GM20431 (cell line): ENCODE data around the gene PRR23B.
"Not testable (repeated sequence)": the region's sequence is repeated elsewhere in the genome, so short reads cannot be mapped to it uniquely, and the experiment has no call there.

ENCODE experiments used
- in situ Hi-C: fragments of 300-500 bp; cut with MseI, MboI; formaldehyde crosslinking; loops from one replicate; pipeline ENCODE4 v1.15.0; 2020; ENCODE audit warnings: low sequenced_read_pairs; ENCODE audit not compliant: unreplicated experiment

The PRR23B gene

DNA sequence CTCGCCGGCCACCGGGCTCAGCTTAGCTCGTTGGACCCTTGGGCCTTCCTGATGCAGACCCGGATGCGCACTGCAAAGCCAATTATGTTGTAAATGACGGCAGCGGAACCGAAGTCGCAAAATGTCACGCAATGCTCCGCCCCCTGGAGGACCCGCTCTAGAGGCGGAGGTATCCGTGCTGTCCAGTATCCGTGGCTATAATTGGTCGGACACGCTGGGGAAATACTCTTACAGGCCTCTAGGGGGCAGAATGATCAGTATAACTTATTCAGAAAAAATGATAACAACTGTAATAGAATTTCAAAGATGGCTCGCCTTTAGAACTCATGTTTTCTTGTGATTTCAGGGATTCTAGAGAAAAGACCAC is at the start of gene PRR23B:
PRR23B (minus strand) TSS at position 59 of the 367 bp plus-strand sequence. CDS start 265 bp downstream, outside the sequence.
- in situ Hi-C loops: no loop called here

- in situ Hi-C loops: no loop called here
Measured at GRCh38 chr3:139062918-139063317, 42.2 kb upstream of the PRR23B start.

DNA sequence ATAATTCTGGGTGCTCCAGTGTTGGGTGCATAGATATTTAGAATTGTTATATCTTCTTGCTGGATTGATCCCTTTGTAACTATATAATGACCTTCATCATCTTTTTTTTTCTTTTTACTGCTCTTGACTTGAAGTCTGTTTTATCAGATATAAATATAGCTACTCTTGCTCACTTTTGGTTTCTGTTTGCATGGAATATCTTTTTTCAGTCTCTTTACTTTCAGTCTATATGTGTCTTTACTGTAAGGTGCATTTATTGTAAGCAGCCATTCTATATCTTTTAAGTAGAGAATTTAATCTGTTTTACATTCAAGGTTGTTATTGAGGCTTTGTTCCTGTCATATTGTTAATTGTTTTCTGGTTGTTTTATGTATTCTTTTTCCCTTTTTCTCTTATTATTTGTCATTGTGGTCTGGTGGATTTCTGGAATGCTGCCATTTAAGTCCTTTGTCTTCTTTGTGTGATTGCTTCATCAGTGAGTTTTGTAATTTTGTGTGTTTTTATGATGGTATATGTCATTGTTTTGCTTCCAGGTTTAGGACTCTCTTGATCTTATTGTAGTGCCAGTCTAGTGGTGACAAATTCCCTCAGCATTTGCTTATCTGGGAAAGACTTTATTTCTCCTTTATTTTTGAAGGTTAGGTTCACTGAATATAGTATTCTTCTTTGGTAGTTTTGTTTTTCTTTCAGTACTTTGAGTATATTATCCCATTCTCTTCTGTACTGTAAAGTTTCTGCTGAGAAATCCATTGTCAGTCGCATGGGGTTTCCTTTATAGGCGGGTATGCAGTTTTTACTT is 32.3 kb upstream of the PRR23B start:
- in situ Hi-C loops: no loop called here

DNA sequence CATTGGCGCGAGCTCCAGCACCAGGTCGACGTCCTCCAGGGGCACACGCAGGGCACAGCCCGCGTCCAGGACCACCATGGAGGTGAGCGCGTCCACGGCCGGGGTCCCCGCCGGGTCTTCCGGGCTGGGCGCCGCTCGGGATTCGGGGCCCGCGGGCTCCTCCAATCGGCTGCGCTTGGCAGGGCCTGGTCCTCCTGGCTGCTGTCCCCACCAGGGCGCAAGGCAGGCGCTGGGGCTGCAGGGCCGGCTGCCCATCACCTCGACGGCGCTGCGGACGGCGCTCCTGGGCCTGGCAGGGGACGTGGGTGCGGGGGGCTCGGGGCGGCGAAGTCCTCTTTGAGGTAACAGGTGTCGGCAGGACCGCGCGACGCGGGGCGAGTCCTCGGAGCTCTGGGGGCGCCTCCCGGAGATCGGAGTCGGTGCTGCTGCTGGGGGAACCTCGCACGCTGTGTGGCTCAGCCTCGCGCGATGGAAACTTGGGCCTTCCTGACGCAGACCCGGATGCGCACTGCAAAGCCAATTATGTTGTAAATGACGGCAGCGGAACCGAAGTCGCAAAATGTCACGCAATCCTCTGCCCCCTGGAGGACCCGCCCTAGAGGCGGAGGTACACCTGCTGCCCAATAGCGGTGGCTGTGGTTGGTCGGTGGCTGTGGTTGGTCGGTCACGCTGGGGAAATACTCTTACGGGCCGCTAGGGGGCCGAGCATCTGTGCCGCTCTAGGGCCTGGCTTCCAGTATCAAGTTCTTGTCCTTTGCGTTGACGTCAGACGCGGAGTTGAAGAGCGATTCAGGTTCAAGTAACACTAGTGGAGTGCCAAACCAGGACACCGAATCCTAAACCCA is 23.9 kb upstream of the PRR23B start, which contains the start of gene PRR23C:
PRR23C (minus strand) TSS at position 527 of the 845 bp plus-strand sequence; CDS start at position 255, 272 bp downstream.
- in situ Hi-C loops: no loop called here

- in situ Hi-C loops: no loop called here
Measured at GRCh38 chr3:139043554-139044365, 23.0 kb upstream of the PRR23B start.

- in situ Hi-C loops: no loop called here
Measured at GRCh38 chr3:139037478-139037877, 16.8 kb upstream of the PRR23B start.

DNA sequence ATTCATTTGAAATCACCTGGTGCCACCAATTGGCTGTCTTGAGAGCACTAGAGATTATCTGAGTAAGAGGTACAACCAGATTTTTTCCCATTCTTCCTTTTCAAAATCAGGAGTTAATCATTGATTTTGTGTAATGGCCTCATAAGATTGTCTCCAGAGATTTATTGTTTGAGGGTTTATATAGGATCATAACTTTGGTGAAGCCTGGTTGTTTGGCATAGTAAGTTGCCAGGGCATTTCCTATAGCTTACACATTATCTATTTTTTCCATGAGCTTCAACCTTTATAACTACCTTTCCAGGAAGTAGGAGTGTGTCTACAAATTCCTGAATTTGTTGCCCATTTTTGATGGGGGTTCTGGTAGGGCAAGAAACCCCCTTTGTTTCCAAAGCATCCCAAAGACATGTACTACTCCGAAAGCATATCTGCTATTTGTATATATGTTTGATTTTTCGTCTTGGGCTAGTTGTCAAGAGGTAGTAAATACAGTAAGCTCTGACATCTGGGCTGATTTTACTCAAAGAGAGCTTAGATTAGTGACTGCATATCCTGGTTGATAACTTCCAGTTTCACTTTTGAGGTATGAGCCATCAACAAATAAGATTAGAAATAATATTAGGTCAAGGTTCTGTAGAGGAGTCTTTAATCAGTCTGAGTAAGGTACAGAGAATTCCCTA is 11.7 kb upstream of the PRR23B start:
- in situ Hi-C loops: no loop called here

- in situ Hi-C loops: not testable (repeated sequence)
Measured at GRCh38 chr3:139030576-139030975, 9.8 kb upstream of the PRR23B start.

GRCh38 chr3:139024968-139025367 is 4.2 kb upstream of the PRR23B start:
- in situ Hi-C loops: no loop called here

- in situ Hi-C loops: no loop called here
Measured at GRCh38 chr3:139020036-139020867, 474 bp downstream of the PRR23B start.

DNA sequence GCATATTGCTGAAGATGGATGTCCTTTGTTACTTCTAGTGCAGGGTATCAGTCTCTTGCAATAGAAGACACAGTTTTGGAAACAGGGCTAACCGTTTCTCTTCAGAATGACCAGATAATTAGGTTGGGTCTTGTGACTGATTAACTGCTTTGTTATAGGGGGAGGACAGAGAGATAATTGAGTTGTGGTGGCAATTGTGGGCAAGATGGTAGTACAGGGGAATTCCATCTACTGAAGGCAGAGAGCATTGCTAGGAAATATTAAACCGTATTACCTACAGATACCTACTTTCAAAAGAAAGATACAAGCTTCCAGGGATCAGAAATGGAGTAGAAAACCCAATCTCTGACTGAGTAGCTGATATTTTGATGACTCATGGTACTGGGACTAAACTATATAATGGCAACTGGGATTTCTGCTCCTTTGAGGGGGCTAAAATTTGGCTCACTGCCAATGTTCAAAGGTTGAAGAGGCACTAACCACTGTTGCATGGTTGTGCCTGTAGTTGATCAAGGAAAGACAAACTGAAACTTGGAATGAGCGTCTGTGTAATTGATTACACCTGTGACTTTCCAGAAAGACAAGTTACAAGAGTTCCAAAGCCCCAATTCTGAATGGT is 4.2 kb downstream of the PRR23B start:
- in situ Hi-C loops: no loop called here

GRCh38 chr3:139006051-139006716 is 14.5 kb downstream of the PRR23B start, which contains the start of gene PRR23A:
TSS of gene PRR23A (minus strand) at chr3:139006268. CDS start at chr3:139006268, 0 bp downstream.
- in situ Hi-C loops: no loop called here

DNA sequence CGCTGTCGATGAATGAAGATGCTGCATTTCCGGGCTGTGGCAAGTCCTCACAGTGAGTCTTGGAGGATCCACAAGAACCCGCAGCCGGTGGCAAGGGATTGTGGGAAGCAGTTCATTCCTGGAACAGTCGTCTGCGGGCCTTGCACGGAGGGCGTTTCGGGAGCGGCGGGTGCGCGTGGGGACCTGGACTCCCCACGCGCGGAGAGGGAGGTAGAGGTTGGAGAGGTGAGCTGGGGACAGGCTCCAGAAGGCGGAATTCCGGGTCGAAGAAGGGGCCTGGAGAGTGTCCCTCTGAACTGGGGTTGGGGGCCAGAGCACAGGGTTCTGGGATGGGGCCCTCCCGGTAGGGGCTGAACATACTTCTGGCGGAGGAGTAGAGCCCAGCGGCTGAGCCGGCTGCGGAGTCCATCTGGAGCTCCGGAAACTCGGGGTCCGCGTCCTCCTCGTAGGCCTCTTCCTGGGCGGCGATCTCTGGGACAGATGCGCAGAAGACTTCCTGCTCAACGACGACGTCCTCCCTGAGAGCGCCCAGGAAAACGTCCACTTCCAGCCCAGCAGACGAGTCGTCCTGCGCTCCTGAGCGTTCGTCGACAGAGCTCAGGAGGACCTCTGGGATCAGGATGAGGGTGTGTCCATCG is 15.3 kb downstream of the PRR23B start:
- in situ Hi-C loops: no loop called here

DNA sequence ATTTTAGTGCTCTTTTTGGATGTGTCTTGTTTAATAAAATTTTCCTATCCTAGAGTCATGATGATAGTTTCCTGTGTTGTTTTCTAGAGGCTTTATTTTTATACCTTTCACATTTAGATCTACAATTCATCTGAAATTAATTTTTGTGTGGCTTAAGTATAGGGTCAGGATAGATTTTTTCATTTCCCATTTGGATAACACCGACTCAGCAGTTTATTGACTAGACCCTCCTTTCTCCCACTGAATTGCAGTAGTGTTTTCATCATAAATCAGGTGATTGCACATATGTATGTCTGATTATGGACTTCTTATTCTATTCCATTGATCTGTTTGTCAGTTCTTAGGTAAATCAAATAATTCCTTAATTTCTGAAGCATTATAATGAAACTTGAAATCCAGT is 25.0 kb downstream of the PRR23B start:
- in situ Hi-C loops: no loop called here

DNA sequence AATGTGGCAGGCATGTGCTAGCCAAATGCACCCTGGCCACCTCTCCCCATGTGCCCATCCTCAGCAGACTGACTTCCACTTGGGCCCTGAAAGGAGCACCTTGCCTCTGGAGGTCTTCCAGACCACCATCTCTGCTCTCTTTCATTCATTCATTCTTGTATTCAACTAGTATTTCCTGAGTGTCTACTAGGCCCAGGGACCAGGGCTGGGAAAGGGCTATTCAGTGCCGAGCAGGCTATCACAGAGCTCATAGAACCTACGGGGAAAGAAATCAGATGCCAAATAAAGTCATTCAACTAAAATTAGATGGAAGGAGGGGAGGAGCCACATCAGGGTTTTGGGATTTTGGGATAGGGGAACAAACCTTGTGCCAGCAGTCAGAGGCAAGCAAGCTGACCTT is 33.5 kb downstream of the PRR23B start:
- in situ Hi-C loops: no loop called here

- in situ Hi-C loops: no loop called here
Measured at GRCh38 chr3:138985932-138986331, 34.8 kb downstream of the PRR23B start.

DNA sequence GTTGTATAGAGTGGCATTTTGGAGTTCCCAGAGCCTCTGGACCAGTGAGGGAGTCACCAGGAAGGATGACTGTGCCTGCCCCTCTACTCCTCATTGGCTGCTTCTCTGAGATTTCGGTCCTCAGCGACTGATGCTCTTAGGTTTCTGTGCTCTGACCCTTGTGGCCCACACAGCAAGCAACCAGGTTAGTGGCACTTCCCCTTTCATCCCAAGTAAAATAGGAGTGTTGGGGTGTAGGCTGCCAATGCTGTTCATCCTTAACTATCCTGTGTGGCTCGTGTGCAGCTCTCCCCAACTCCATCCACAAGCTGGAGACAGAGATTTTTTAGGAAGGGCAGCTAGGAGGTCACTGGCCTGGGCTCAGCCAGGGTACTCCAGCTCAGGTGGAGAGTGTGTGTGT is 35.9 kb downstream of the PRR23B start:
- in situ Hi-C loops: no loop called here
